HG03280 (cell line): Measurements from ENCODE around the gene TJP2.
"Not testable (repeated sequence)": the region's sequence is repeated elsewhere in the genome, so short reads cannot be mapped to it uniquely, and the experiment has no call there.

ENCODE experiments used
- ATAC-seq: cut with Tn5 transposase; IDR thresholded peaks from one replicate; pipeline ENCODE4 v1.9.1; 2021; ENCODE audit warnings: mild to moderate bottlenecking, moderate library complexity; ENCODE audit not compliant: unreplicated experiment

Gene TJP2

GRCh38 chr9:69273161-69273560 is 99.1 kb downstream of the TJP2 start:
- ATAC-seq, result no peak

GRCh38 chr9:69276775-69277174 is 102.7 kb downstream of the TJP2 start:
- ATAC-seq, result no peak

GRCh38 chr9:69279084-69279731 is 105.1 kb downstream of the TJP2 start:
- ATAC-seq, result no peak

- ATAC-seq, result no peak
These were observed 105.7 kb downstream of the TJP2 start for GRCh38 chr9:69279733-69280132.

GRCh38 chr9:69283003-69283402 is 108.9 kb downstream of the TJP2 start:
- ATAC-seq, result no peak

- ATAC-seq, result no peak
These were observed 118.0 kb downstream of the TJP2 start for GRCh38 chr9:69292078-69292477.

GRCh38 chr9:69293156-69293555 is 119.1 kb downstream of the TJP2 start:
- no peak for ATAC-seq

- ATAC-seq, result no peak
These were observed 121.9 kb downstream of the TJP2 start for GRCh38 chr9:69295872-69296552.

GRCh38 chr9:69297300-69297980 is 123.4 kb downstream of the TJP2 start:
- no peak for ATAC-seq

GRCh38 chr9:69299315-69299714 is 125.2 kb downstream of the TJP2 start:
- ATAC-seq, result no peak

GRCh38 chr9:69299826-69300225 is 125.7 kb downstream of the TJP2 start:
- ATAC-seq, result no peak

GRCh38 chr9:69303331-69303730 is 129.3 kb downstream of the TJP2 start:
- no peak for ATAC-seq

- not testable (repeated sequence) for ATAC-seq
These were observed 132.9 kb downstream of the TJP2 start for GRCh38 chr9:69306895-69307445.

- no peak for ATAC-seq
These were observed 133.5 kb downstream of the TJP2 start for GRCh38 chr9:69307446-69308205.

GRCh38 chr9:69308206-69308931 is 134.3 kb downstream of the TJP2 start:
- ATAC-seq, result no peak

GRCh38 chr9:69313175-69313574 is 139.1 kb downstream of the TJP2 start:
- ATAC-seq, result no peak

GRCh38 chr9:69314547-69314946 is 140.5 kb downstream of the TJP2 start:
- ATAC-seq, result no peak

- no peak for ATAC-seq
These were observed 143.0 kb downstream of the TJP2 start for GRCh38 chr9:69317081-69317480.

GRCh38 chr9:69317894-69318293 is 143.8 kb downstream of the TJP2 start:
- ATAC-seq, result no peak

- no peak for ATAC-seq
These were observed 145.4 kb downstream of the TJP2 start for GRCh38 chr9:69319324-69320025.
